AG04449 (cell line): ENCODE data around the gene SPDYA.

Source experiments
- CTCF ChIA-PET: fragments of 350-600 bp; formaldehyde crosslinking; extraction: SDS; loops from one replicate; lab custom pipeline; 2021; ENCODE audit warnings: antibody characterized with exemption; lab: Yijun Ruan, JAX
- POLR2A ChIA-PET: fragments of 400-600, 350-600 bp; formaldehyde crosslinking; extraction: SDS; loops from one replicate; lab custom pipeline; 2020; ENCODE audit warnings: antibody characterized with exemption, inconsistent platforms; lab: Yijun Ruan, JAX
- DNase-seq: peaks from one replicate; pipeline ENCODE4 v3.0.0-alpha.2; 2010; ENCODE audit warnings: low read depth, low spot score
- H3K4me3 ChIP-seq: 2 replicates; pipeline ENCODE4 v1.5.1; 2011; ENCODE audit warnings: low read depth, mild to moderate bottlenecking, control low read depth, low read length
- TF ChIP-seq, protein P1 (sequence below): IDR thresholded peaks from one replicate; pipeline ENCODE4 v1.5.1; 2011; ENCODE audit warnings: mild to moderate bottlenecking, moderate library complexity, low read length, control low read depth, inconsistent platforms; ENCODE audit not compliant: insufficient read depth; ENCODE audit errors: missing control alignments

SPDYA gene

GRCh38 chr2:28818053-28818452 lies 7.4 kb downstream of the SPDYA start:
- CTCF ChIA-PET: interaction anchor here (1.5 kb wide), 1 partner anchor 8 kb away, joined by 3 read pairs; no protein-coding TSS in a partner anchor
- POLR2A ChIA-PET: no interaction called here
- DNase-seq: no peak
- H3K4me3 ChIP-seq: no peak overlapping the region
- TF ChIP-seq, protein P1, sequence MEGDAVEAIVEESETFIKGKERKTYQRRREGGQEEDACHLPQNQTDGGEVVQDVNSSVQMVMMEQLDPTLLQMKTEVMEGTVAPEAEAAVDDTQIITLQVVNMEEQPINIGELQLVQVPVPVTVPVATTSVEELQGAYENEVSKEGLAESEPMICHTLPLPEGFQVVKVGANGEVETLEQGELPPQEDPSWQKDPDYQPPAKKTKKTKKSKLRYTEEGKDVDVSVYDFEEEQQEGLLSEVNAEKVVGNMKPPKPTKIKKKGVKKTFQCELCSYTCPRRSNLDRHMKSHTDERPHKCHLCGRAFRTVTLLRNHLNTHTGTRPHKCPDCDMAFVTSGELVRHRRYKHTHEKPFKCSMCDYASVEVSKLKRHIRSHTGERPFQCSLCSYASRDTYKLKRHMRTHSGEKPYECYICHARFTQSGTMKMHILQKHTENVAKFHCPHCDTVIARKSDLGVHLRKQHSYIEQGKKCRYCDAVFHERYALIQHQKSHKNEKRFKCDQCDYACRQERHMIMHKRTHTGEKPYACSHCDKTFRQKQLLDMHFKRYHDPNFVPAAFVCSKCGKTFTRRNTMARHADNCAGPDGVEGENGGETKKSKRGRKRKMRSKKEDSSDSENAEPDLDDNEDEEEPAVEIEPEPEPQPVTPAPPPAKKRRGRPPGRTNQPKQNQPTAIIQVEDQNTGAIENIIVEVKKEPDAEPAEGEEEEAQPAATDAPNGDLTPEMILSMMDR: no peak

GRCh38 chr2:28821295-28821958 lies 10.8 kb downstream of the SPDYA start:
- CTCF ChIA-PET: interaction anchor here (0.6 to 2.9 kb wide), 34 partner anchors 9 to 1251 kb away, joined by 3 to 29 read pairs (median 4); partner anchors contain the start of gene SPDYA
- TF ChIP-seq, protein P1: peak; percentile 61
- H3K4me3 ChIP-seq: no peak overlapping the region
- POLR2A ChIA-PET: no interaction called here
- no peak for DNase-seq

- no peak overlapping the region for H3K4me3 ChIP-seq
- no peak for DNase-seq
- ChIA-PET CTCF (interaction anchor here (0.6 to 2.7 kb wide), 13 partner anchors 11 to 1250 kb away, joined by 3 to 8 read pairs (median 4); partner anchors contain the start of gene SPDYA), POLR2A (no interaction called here)
- TF ChIP-seq, protein P1: no peak
Measured at GRCh38 chr2:28822036-28822435, 11.4 kb downstream of the SPDYA start.

GRCh38 chr2:28824207-28824606 lies 13.6 kb downstream of the SPDYA start:
- no peak for DNase-seq
- ChIA-PET CTCF (interaction anchor here (0.7 to 2.7 kb wide), 4 partner anchors 10 to 1324 kb away, joined by 3 to 8 read pairs (median 4); no protein-coding TSS in a partner anchor), POLR2A (no interaction called here)
- TF ChIP-seq, protein P1: no peak
- no peak overlapping the region for H3K4me3 ChIP-seq

DNA sequence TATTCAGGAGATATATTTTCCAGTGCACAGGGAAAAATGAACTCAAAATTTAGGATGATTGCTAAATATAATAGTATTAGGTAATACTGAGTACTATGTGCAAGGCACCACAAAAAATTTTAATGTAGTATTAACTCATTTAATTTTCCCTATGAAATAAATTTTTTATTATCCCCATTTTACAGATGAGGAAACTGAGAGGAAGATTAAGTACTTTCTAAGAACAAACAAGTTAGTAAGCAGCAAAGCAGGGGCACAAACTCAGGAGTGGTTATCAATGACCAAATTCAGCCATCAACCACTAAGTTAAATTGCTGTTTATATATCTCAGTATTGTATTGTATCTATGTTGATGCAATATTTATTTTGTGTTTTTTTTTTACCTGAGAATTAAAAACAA lies 14.2 kb downstream of the SPDYA start:
- ChIA-PET POLR2A (no interaction called here), CTCF (interaction anchor here (1.3 to 1.8 kb wide), 2 partner anchors 9 to 24 kb away, joined by 3 to 4 read pairs; no protein-coding TSS in a partner anchor)
- TF ChIP-seq, protein P1: no peak
- H3K4me3 ChIP-seq: no peak overlapping the region
- no peak for DNase-seq

- TF ChIP-seq, protein P1: no peak
- DNase-seq: no peak
- ChIA-PET POLR2A (no interaction called here), CTCF (no interaction called here)
- H3K4me3 ChIP-seq: no peak overlapping the region
Measured at GRCh38 chr2:28828382-28828781, 17.7 kb downstream of the SPDYA start.
